Activated CD4-positive, alpha-beta T cell treated with anti-CD3 and anti-CD28 coated beads, Interleukin-2, amount 50 U/mL, for 16 hours (primary cell): ENCODE data around the gene POU2F1.

ENCODE experiments used
- DNase-seq: peaks from one replicate; pipeline ENCODE4 v3.0.0-alpha.2; 2020

Gene POU2F1

DNA sequence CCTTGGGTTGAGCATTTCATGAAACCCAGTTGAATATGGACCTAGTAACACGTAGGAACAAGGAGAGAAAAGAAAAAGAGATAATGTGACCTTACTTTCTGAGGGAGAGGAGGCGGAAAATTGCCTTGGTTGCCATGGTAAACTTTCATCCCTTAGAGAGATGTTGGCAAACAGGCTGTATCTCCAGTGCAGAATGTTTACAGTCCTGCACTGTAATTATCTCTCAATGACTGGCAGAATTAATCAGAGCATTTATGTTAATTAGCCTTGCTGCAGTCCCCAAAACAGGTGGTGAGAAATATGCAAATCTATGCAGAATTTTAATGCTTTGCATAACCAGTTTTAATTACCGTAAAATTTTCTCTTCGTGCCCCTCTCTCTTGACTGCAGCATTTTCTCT is 150.3 kb downstream of the POU2F1 start:
- no peak for DNase-seq

DNA sequence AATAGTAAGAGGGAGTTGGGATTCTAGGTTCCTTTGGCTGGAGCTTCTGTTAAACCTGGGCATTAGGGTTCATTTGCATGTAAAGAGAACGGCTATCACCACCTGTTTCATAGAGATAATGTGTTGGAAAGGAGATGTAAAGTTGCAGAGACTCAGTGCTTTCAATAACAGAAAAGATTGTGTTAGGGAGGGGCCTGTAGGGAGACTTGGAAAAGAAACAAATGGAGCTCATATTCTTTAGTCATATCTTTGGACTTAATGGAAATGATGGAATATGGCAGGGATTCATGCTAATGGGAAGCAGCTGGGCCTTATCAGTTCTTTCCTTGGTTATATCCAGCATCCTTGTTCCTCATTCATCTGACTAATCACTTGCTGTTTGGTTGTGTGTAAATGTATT is 152.7 kb downstream of the POU2F1 start:
- DNase-seq, result no peak

DNA sequence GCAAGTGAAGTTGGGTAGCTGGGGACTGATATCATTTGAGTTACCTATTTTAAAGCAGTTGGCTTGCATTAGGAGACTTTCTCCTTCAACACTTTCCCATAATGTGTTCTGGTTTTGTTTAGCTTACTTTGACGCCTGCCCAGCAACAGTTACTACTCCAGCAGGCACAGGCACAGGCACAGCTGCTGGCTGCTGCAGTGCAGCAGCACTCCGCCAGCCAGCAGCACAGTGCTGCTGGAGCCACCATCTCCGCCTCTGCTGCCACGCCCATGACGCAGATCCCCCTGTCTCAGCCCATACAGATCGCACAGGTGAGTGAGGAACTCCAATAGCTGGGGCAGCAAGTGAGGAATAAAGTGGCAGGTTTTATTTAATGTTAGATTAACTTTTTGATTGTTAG is 153.3 kb downstream of the POU2F1 start:
- no peak for DNase-seq

DNA sequence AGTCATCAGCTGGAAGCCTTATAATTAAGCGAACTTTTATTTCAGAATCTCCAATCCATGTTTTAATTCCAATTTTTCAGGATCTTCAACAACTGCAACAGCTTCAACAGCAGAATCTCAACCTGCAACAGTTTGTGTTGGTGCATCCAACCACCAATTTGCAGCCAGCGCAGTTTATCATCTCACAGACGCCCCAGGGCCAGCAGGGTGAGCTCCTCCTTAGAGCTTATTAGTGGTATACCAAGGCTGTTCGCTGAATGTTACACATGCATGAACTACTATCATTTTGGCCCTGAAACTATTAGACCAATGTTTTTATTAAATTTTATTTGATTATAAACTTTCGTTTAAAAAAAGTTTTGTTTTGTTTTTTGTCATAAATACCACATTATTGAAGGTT is 155.3 kb downstream of the POU2F1 start:
- no peak for DNase-seq

DNA sequence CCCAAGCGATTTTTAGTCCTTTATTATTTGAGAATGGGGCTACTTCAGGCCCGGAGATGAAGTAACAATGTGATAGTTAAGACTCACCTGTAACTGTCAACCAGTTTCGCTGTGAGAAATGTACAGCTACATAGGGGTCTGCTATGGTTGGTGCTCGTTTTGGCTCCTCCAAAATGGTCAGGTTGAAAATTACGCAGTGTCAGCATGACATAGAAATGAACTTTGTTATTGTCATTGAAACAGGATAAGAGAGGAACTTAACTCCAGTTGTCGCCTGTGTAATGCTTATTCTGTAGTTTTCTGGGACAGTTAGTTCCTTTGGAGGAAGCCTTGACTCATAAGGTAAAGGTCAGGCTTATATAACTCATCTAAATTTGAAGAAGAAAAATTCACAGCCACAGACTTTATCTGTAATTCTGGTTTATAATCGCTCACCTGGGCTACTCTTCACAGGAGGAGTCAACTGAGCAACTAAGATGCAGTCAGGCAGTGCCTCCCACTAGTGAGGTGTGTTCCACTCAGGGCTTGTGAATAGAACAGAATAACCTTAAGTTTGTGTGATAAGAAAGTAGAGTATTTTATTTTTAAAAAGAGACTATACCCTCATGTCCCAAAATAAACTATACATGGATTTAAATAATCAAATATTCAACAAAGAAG is 166.7 kb downstream of the POU2F1 start:
- no peak for DNase-seq

DNA sequence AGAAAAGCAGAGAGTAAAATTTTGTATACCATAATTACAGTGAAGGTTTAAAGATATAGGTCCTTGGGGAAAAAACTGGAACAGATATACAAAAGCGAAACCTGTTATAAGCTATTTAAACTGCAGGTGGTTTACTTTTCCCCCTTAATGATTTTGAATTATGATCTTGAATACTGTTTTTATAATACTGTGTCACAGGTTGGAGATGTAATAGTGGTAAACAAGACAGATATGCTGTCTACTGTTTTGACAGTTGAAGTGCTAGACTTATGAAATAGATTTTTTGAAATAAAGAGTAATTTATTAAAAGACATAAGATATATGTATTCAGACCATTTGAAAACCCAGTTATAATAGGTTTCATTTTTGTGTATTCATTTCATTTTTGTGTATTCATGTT is 168.3 kb downstream of the POU2F1 start:
- no peak for DNase-seq

DNA sequence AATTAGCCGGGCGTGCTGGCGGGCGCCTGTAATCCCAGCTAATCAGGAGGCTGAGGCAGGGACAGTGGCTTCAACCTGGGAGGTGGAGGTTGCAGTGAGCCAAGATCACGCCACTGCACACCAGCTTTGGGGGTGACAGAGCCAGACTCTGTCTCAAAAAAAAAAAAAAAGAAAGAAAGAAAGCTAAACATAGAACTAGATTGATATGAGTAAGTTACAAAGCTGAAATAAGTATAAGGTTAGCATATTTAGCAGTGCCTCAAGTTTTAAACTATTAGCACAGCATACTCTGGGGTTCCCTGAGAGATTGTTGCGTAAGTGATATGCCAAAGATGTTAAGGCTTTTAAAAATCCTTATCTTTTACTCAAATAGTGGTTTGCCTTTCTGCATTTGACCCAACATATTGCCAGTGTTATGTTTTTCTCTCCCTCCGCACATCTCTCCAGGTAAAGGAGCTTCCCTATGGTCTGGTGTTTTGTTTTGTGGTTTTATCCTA is 171.6 kb downstream of the POU2F1 start:
- no peak for DNase-seq

DNA sequence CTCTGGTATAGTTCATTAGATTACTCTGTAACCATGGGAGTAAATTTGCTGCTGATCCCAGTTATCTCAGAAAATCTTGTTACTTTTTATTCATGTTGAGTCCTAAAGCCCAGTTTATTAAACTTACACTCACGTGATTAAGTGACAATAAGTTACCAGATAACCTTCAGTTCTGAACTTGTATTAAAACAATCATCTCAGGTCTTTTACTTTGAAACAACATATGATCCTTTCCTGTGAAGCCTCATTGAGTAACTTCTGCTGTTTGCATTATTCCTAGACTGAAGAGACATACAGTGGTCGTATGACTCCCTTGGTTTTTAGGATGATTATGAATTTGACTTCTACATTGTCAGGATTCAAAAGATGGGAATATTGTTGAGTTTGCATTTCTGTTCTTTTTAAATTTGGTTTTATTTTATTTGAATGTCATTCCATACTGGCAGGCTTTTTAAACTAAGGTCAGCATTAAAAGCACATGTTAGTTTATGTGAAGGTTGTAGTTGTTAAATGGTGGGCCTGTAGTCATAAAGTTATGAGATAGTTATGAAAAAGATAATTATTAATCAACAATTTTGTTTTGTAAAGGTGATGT is 179.8 kb downstream of the POU2F1 start:
- DNase-seq, result no peak

DNA sequence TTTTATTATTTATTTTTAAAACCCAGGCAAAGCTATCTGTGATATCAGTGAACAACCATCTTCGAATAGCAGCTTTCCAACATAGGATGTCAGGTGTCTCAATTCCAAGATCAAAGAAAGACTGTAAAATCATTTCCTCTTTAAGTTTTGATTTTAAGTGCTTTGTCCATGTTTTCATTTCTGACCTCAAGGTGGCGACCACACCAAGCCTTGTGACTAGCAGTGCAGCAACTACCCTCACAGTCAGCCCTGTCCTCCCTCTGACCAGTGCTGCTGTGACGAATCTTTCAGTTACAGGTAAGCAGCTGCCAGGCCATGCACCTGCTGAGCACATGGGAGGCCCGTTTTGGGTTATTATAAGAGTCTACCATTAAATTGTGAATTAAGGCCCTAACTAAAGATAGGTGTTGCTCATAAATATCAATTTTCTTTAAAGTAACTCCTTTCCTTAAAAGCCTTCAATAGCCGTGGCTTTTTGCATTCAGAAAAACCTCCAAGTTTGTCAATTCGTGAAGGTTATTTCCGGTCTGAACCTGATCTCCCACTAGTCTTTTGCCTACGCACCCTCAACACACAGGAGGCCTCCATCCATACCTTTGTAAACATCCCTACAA is 180.7 kb downstream of the POU2F1 start:
- DNase-seq, result peak; percentile 58

DNA sequence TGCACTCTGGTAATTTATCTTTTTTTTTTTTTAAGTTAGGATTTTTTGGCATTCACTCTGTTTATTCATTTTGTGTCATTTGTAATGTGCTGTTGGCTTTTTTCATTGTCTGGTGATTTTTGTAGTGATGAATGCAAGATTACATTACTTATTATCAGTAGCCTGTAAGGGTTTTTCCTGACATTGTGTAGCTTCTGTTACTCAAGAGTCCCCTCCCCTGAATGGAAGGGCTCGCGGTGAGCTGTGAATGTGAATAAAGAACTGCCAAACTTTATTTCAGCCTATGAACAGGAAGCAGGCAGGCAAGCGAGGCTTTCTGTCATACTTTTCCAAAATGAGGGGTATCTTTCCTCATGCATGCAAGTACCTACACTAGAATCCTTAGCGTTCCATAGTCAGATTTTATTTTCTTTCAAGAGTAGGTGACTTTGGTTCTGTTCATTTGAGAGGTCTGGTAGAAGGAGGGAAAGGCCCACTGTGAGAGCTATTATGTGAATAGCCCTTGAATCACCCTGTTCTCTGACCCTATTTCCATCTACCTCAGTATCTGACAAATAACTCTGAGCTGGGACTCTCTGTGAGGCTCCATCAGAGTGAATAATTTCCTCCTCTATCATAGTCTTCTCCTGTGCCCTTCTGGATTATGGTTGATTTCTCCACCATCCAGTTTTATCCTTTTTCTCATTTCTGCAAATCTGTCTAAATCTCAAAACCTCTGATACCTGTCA is 183.6 kb downstream of the POU2F1 start:
- DNase-seq, result no peak

DNA sequence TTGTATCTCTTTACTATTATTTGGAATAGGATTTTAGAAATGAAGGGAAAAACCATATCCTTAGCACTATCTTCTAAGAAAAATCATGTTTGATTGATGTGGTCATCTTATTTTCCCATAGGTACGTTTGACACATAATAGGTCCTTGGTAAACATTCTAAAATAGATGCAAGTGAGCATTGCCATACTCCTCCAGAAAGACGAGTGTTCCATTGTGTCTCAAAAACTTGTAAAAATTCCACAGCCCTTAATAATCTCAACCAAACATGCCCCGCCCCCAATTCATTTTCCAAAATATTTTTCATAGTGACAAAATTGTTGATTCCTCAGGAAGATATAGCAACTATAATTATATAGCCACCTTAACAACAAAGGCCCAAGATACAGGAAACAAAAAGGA is 184.2 kb downstream of the POU2F1 start:
- no peak for DNase-seq

DNA sequence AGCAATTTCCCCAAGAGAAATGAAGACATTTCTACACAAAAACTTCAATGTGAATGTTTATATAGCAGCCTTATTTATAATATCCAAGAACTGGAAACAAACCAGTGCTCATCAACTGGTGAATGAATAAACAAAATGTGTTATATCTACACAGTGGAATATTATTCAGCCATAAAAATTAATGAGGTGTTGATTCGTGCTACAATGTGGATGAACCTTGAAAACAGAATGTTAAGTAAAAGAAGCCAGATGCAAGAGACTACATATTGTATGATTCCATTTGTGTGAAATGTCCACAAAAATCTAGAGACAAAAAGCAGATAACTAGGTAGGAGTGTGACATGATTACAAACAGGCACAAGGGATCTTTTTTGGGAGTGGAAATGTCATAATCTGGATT is 187.7 kb downstream of the POU2F1 start:
- no peak for DNase-seq

DNA sequence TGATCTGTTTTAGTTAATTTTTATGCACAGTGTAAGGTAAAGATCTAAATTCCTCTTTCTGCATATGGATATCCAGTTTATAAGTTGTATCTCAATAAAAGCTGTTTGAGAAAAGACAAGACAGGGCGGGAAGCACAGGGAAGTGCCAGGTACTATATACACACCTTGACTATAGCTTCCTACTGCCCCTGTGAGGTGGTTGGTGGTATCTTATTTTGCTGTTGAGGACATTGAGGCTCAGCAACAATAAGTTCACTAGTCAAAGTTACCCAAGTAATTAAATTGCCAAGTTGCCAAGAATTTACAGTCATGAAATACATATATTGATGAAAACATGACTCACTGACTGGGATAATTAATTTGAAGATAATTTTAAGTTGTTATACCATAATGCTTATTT is 188.5 kb downstream of the POU2F1 start:
- no peak for DNase-seq

DNA sequence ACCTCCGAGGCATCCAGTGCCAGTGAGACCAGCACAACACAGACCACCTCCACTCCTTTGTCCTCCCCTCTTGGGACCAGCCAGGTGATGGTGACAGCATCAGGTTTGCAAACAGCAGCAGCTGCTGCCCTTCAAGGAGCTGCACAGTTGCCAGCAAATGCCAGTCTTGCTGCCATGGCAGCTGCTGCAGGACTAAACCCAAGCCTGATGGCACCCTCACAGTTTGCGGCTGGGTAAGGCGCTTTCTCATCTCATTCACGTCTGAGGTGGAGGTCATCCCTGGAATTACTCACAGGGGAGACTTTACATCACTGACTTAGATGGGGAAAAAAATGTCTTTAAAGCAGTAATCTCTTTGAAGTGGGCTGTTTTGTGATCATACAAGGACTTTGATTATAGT is 191.4 kb downstream of the POU2F1 start:
- peak; percentile 60 for DNase-seq

DNA sequence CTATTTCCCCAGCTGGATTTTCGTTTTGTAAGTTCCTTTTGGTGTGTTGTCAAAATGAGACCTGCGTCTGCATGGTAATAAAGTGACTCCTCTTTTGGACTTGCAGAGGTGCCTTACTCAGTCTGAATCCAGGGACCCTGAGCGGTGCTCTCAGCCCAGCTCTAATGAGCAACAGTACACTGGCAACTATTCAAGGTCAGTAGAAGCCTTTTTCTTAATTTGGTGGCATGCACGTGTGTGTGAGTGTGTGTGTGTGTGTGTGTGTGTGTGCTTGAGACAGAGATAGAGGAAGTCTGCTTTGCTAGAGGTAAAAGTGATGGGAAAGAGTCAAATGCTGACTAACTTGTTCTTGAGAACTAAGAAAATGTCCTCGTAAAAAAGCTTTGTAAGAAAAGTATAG is 192.2 kb downstream of the POU2F1 start:
- DNase-seq, result peak; percentile 18

DNA sequence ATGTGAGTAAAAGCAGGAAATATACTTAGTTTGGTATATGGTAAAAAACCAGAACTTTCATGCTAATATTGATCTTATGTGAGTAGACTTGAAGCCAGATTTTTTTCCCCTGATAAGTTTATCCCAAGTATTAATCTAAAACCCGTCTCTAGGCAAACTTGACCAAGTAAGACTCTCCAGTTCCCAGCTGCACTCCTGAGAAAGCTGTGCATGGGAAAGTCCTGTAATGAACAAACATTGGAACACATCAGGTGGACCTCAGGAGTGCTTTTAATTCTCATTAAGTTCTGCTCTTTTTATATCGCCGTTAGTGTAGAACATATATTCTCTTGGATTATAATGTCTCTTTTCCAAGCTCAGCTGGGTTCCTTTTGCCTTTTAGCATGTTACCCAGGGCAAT is 192.6 kb downstream of the POU2F1 start:
- no peak for DNase-seq

DNA sequence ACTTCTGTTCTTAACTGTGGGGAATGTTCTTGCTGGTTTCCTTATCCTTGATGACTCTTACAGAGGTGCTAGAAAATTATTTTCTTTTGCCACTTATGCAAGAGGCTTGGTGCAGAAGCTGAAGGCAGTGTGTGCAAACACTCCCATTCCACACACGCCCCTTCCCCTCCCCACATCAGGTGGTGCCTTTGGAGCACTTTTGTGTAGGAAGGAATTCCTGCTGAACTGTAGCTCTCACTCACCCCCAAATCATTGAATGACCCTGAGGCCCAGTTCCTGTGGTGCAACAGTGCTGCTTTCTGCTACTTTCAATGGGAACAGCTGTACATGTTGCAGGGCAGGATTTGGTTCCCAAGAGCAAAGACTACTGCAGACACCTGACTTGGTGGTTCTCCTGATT is 195.8 kb downstream of the POU2F1 start:
- no peak for DNase-seq

DNA sequence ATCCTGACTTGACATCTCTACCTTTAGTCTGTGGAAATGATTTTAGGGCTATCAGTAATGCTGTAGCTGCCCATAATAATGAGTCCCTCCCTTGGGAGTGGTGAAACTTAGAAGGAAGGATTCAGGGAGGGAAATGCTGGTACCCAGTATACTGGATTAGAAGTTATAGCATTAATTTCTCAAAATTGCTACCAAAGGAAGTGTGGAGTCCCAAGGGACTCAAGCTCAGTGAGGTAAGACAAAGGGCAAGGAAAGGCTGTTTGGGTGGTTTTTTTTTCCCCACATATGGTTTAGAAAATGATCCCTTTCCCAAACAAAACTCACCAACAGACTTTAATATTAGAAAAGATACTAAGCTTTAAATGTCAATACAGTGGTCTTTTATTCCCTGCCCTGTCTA is 197.7 kb downstream of the POU2F1 start:
- no peak for DNase-seq

DNA sequence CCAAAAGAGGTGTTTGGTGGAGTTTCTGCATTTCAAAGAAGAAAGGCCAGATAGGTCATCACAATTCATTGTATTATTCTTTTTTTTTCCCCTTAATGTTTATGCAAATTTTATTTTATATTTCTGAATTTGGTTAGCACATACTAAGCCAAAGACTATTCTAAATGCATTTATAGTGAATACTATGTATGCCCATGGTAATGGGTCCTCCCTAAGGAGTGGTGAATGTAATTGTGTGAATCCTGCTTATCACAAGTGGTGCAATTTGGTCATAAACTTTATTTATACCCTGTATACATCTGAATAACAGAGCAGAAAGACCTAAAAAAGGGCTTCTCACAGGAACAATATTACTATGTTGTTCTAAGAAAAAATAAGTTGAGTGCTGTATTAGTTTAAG is 198.6 kb downstream of the POU2F1 start:
- DNase-seq, result no peak

DNA sequence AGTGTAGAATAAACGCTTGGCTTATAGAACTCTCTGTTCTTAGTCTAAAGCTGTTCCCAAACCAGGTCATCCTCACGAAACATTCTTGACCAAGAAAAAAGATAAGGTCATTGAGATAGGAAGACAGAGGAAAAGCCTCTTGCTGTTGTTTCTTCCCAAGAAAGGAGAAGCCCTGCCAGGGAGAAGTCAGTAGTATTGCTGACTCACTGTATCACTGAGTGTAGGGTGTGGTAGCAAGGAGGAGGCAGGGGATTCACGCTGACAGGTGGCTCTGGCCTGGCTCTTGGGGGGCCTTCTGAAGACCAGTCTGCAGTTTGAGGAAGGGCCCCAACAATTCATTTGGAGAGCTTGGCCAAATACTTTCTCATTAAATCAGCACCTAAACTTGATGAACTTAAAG is 199.8 kb downstream of the POU2F1 start:
- DNase-seq, result no peak

DNA sequence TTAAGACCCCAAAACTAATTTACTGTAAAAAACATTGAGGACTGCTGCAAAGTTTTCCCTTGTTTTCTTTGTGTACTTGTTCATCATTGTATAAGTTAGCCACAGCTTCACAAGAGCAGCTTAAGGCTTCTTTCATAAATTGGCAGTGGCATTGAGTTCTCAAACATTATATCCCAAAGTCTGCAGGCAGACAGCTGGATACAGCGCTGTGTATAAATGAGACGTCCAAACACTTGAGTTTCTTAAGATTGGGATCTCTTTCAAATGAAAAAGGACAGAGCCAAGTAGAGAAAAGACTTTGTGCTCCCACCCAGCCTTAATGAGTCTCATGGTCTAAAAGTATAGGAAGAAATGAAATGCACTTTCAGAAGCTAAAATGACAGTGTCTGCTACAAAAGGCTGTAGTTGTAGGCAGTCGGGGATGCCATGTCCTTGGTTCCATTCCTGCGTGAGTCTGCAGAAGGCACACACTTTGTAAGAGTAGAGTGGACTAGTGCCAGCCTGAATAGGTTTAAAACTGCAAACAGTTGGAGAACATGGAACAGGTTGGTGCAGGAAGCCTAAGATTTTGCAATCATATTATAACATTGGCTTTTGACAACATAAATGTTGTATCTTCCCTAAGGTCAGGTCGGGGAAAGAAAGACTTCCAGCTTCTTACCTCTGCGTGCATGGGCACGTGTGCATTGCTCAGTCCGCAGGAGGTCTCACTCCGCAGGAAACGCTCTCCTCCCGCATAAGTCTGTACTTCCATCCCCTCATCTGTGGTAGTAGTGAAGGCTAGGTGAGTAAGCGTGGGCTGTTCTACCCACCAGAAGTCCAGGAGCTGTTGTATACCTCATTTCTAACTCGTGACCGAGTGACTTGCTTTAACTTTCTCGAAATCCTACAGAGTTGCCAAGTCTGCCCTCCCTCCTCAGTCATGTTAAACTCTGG is 203.3 kb downstream of the POU2F1 start:
- DNase-seq, result no peak

DNA sequence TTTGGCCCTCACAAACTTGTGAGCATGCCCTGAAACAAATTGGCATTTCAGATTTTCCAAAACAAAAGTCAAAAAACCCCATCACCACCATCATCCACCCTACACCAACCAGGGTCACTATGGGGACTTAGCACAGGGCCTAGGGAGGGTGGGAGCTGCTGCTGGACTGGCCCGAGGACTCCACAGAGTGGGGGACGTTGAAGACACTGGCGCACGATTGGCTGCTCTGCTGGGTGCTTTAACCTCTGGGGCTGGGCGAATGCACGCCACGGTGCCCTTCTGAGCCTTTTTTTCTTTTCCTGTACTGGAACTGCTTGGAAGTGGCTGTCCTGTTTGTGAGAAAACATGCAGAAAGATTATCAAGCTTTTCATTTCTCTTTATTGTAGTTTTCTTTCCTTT is 204.8 kb downstream of the POU2F1 start:
- DNase-seq, result no peak

DNA sequence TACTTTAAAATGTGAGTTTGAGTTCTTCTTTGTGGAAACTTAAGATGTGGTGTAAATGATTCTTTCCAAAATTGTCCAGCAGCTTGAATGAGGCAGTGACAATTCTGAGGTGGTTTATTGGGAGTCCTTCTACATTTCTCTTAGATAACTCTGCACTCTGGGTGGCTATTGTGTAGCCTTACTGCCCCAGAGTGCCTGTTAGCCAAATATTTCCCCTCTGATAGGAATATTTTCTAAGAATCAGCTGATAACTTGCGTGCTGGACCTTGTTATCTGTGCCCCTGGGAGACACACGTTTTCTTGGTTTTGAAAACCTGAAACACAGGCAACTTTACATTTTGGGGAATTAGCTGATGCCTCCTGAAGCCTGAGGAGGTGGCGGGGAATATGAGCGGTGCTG is 206.0 kb downstream of the POU2F1 start:
- DNase-seq, result no peak
